Naive thymus-derived CD4-positive, alpha-beta T cell (primary cell): Measurements from ENCODE around the gene CLN3. TPM values are rescaled to one million over a fixed set of nuclear protein-coding genes. Genes with fewer than 3 reads are reported as not detected.
"Not testable (repeated sequence)": the region's sequence is repeated elsewhere in the genome, so short reads cannot be mapped to it uniquely, and the experiment has no call there.

Source experiments
- ATAC-seq: fragments of 150-1000 bp; cut with Tn5 transposase; 2 replicates; pipeline ENCODE4 v1.10.0; 2021; ENCODE audit warnings: mild to moderate bottlenecking, moderate library complexity
- CTCF ChIA-PET: fragments of 350-600 bp; sonication (Branson Sonifier 250); formaldehyde crosslinking; loops from one replicate; lab custom pipeline; 2021; ENCODE audit warnings: antibody characterized with exemption; lab: Charles Lee
- POLR2A ChIA-PET: fragments of 350-600 bp; sonication (Branson Sonifier 250); formaldehyde crosslinking; loops from one replicate; lab custom pipeline; 2021; ENCODE audit warnings: antibody characterized with exemption, inconsistent platforms; lab: Charles Lee
- DNase-seq, 9 donors: peaks; one replicate each; pipeline versions ENCODE4 v3.0.0 to v3.0.0-alpha.2; 2020 to 2022; ENCODE audit warnings: mixed read lengths in 1 of 9
- H3K27ac ChIP-seq: one replicate; pipeline ENCODE4 v1.7.0; 2013; ENCODE audit warnings: mild to moderate bottlenecking, low read depth, low read length, moderate library complexity
- H3K27me3 ChIP-seq, 2 donors: one replicate each; pipeline ENCODE4 v1.7.0; 2013; ENCODE audit warnings: low read length in 2 of 2, mild to moderate bottlenecking in 2 of 2, moderate library complexity in 2 of 2; ENCODE audit not compliant: control insufficient read depth in 2 of 2, insufficient read depth in 2 of 2
- H3K36me3 ChIP-seq, 3 experiments: 1 replicate in 2 of 3; 2 replicates in 1 of 3; pipeline ENCODE4 v1.7.0; 2013; ENCODE audit warnings: low read length in 3 of 3, mild to moderate bottlenecking in 3 of 3, moderate library complexity in 1 of 3; ENCODE audit not compliant: insufficient read depth in 3 of 3, control insufficient read depth in 2 of 3
- H3K4me1 ChIP-seq, 2 donors: one replicate each; pipeline ENCODE4 v1.7.0; 2013; ENCODE audit warnings: low read length in 2 of 2, mild to moderate bottlenecking in 2 of 2, moderate library complexity in 1 of 2; ENCODE audit not compliant: control insufficient read depth in 2 of 2, insufficient read depth in 2 of 2
- H3K4me3 ChIP-seq: 2 replicates; pipeline ENCODE4 v1.7.0; 2013; ENCODE audit warnings: mild to moderate bottlenecking, low read length
- H3K9me3 ChIP-seq, 3 experiments: 1 replicate in 2 of 3; 2 replicates in 1 of 3; pipeline ENCODE4 v1.7.0; 2013; ENCODE audit warnings: low read length in 3 of 3; ENCODE audit not compliant: control insufficient read depth in 2 of 3
- H3K27ac Mint-ChIP-seq, 9 donors: one replicate each; pipeline ENCODE4 v1.8.0; 2020 to 2022; ENCODE audit warnings: mixed read lengths in 9 of 9, mild to moderate bottlenecking in 8 of 9, moderate library complexity in 5 of 9, inconsistent platforms in 2 of 9
- H3K27me3 Mint-ChIP-seq, 5 donors: one replicate each; pipeline ENCODE4 v1.8.0; 2021 to 2022; ENCODE audit warnings: mixed read lengths in 5 of 5, mild to moderate bottlenecking in 1 of 5
- H3K36me3 Mint-ChIP-seq, 5 donors: one replicate each; pipeline ENCODE4 v1.8.0; 2020 to 2022; ENCODE audit warnings: mixed read lengths in 5 of 5, mild to moderate bottlenecking in 3 of 5, inconsistent platforms in 1 of 5
- H3K4me1 Mint-ChIP-seq, 7 donors: one replicate each; pipeline ENCODE4 v1.8.0; 2020 to 2022; ENCODE audit warnings: mixed read lengths in 7 of 7, mild to moderate bottlenecking in 3 of 7, inconsistent platforms in 1 of 7
- H3K4me3 Mint-ChIP-seq, 10 donors: one replicate each; pipeline ENCODE4 v1.8.0; 2020 to 2022; ENCODE audit warnings: mild to moderate bottlenecking in 10 of 10, mixed read lengths in 10 of 10, moderate library complexity in 6 of 10, inconsistent platforms in 2 of 10
- H3K9me3 Mint-ChIP-seq, 11 donors: one replicate each; pipeline ENCODE4 v1.8.0; 2020 to 2022; ENCODE audit warnings: mixed read lengths in 11 of 11, mild to moderate bottlenecking in 4 of 11, inconsistent platforms in 1 of 11, moderate library complexity in 1 of 11
- intact Hi-C, 2 donors: fragments of 100-400 bp; cut with micrococcal nuclease; formaldehyde crosslinking; loops; one replicate each; pipeline ENCODE4 v1.15.1; 2023
- polyA plus RNA-seq, 2 donors: library from polyadenylated mRNA; unstranded; fragments of 300-500 nt; fragmentation: Illumina TruSeq; gene quantifications; one replicate each; pipeline ENCODE4 v1.2.3, GENCODE V29; 2021
- total RNA-seq, 6 experiments: library from RNA in 5 of 6; stranded (reverse) in 5 of 6; gene quantifications; 1 replicate in 5 of 6; 2 replicates in 1 of 6; pipeline ENCODE4 v1.2.3 and lab custom pipeline; 2021 to 2026

Gene CLN3
- total and polyA plus RNA-seq, 7 experiments from 2014 or later: 16.0 to 76.3 (median 59.9) TPM

DNA sequence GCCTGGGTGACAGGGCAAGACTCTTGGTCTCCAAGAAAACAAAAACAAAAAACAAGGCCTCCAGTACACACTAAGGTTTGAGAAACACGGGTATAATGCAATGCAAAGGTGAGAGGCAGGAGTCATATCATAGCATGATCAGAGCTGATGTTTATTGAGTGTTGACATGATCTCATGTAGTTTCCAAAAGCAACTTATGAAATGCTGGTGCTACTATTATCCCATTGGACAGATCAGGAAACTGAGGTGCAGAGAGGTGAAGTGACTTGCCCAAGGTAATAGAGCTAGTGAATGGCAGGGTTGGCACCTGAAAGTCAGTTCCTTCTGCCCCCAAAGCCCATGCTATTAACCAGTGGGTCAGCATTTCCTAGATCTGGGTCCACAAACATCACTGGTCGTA, 16.7 kb downstream of the CLN3 start:
- CTCF ChIA-PET: no interaction called here
- no peaks in the 10 kb centered on the region for H3K27me3 Mint-ChIP-seq

DNA sequence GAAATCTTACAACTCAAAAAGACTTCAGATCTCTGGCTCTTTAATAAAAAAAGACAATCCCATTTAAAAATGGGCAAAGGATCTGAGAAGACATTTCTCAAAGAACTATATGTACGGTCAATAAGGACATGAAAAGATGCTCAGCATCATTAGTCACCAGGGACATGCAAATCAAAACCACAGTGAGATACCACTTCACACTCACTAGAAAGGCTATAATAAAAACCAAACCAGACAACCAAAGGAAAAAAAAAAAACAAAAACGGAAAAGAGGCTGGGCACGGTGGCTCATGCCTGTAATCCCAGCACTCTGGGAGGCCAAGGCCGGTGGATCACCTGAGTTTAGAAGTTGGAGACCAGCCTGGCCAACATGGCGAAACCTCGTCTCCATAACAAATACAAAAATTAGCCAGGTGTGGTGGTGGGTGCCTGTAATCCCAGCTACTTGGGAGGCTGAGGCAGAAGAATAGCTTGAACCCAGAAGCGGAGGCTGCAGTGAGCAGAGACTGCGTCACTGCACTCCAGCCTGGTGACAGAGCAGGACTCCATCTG, 18.1 kb downstream of the CLN3 start:
- no peaks in the 10 kb centered on the region for H3K9me3 ChIP-seq
- Mint-ChIP-seq H3K4me1 (peaks cover 0 to 7% (median 5%) of the 10 kb centered on the region in 7 donors), H3K27me3 (no peaks in the 10 kb centered on the region), H3K9me3 (no peaks in the 10 kb centered on the region), H3K27ac (peak overlapping the region in 7 of 9 donors; percentile 29 to 81 (median 52)), H3K4me3 (no peak overlapping the region), H3K36me3 (peaks cover 4 to 30% (median 14%) of the 10 kb centered on the region in 5 donors)
- intact Hi-C loops: no loop called here
- POLR2A ChIA-PET: no interaction called here
- DNase-seq: peak in 1 of 9 donors; percentile 21
- peaks cover 0 to 45% (median 0%) of the 10 kb centered on the region in 3 experiments for H3K36me3 ChIP-seq
- no peak overlapping the region for H3K4me3 ChIP-seq
- no peak overlapping the region for H3K27ac ChIP-seq
- no peak for ATAC-seq
- H3K27me3 ChIP-seq: no peaks in the 10 kb centered on the region
- peaks cover 0 to 3% of the 10 kb centered on the region in 2 donors for H3K4me1 ChIP-seq
- CTCF ChIA-PET: no interaction called here

More for the DNA sequence above, 16.7 kb downstream of the CLN3 start:
- H3K9me3 Mint-ChIP-seq: no peaks in the 10 kb centered on the region
- H3K4me3 ChIP-seq: no peak overlapping the region
- H3K4me1 ChIP-seq: peaks cover 0 to 3% of the 10 kb centered on the region in 2 donors
- H3K27ac Mint-ChIP-seq: peak overlapping the region; percentile 8 to 74 (median 29)
- H3K36me3 Mint-ChIP-seq: peaks cover 4 to 34% (median 14%) of the 10 kb centered on the region in 5 donors
- peaks cover 0 to 7% (median 5%) of the 10 kb centered on the region in 7 donors for H3K4me1 Mint-ChIP-seq
- H3K27ac ChIP-seq: no peak overlapping the region
- ATAC-seq (no peak), DNase-seq (peak in 1 of 9 donors; percentile 12)
- POLR2A ChIA-PET: interaction anchor here (0.6 kb wide), 1 partner anchor 196 kb away, joined by 3 read pairs; no protein-coding TSS in a partner anchor
- peak overlapping the region in 1 of 10 donors; percentile 37 for H3K4me3 Mint-ChIP-seq
- H3K27me3 ChIP-seq: no peaks in the 10 kb centered on the region
- H3K36me3 ChIP-seq: peaks cover 0 to 58% (median 5%) of the 10 kb centered on the region in 3 experiments
- H3K9me3 ChIP-seq: no peaks in the 10 kb centered on the region
- intact Hi-C loops: no loop called here

DNA sequence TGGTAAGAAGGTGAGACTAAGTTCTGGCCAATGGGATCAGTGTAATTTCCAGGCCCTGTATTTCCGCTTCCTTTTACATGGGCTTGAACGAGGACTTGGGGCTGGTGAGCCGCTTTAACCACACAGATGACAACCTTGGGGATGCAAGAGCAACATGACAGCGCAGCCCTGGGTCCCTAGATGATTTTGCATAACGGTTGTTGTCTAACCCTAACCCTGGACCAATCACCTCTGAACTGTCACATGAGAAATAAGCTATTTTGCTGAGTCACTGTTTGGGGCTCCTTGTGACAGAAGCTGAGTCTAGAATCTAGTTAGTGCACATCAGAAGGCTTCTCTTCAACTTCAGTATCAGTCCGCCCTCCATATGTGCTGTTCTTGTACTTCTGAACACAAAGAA, 44.8 kb downstream of the CLN3 start:
- DNase-seq, POLR2A ChIA-PET, H3K27ac Mint-ChIP-seq, H3K27ac ChIP-seq, intact Hi-C loops, H3K9me3 Mint-ChIP-seq, H3K4me1 ChIP-seq, H3K9me3 ChIP-seq, H3K36me3 Mint-ChIP-seq, H3K4me3 ChIP-seq, H3K27me3 ChIP-seq, H3K4me3 Mint-ChIP-seq, H3K36me3 ChIP-seq, H3K4me1 Mint-ChIP-seq, CTCF ChIA-PET, H3K27me3 Mint-ChIP-seq: not testable (repeated sequence)
- ATAC-seq: peak; percentile 53

- H3K36me3 Mint-ChIP-seq, ATAC-seq, H3K9me3 ChIP-seq, POLR2A ChIA-PET, H3K4me3 ChIP-seq, H3K27ac ChIP-seq, H3K36me3 ChIP-seq, H3K27ac Mint-ChIP-seq, H3K4me1 Mint-ChIP-seq, H3K9me3 Mint-ChIP-seq, DNase-seq, CTCF ChIA-PET, intact Hi-C loops, H3K27me3 Mint-ChIP-seq, H3K4me1 ChIP-seq, H3K4me3 Mint-ChIP-seq, H3K27me3 ChIP-seq: not testable (repeated sequence)
Measured at GRCh38 chr16:28446388-28446787, 45.5 kb downstream of the CLN3 start.

GRCh38 chr16:28443943-28444342, 47.9 kb downstream of the CLN3 start:
- H3K27me3 Mint-ChIP-seq, POLR2A ChIA-PET, H3K4me3 Mint-ChIP-seq, H3K4me1 Mint-ChIP-seq, H3K27ac Mint-ChIP-seq, ATAC-seq, H3K36me3 Mint-ChIP-seq, H3K36me3 ChIP-seq, intact Hi-C loops, CTCF ChIA-PET, H3K4me1 ChIP-seq, H3K4me3 ChIP-seq, H3K27me3 ChIP-seq, H3K9me3 ChIP-seq, H3K27ac ChIP-seq, DNase-seq, H3K9me3 Mint-ChIP-seq: not testable (repeated sequence)

DNA sequence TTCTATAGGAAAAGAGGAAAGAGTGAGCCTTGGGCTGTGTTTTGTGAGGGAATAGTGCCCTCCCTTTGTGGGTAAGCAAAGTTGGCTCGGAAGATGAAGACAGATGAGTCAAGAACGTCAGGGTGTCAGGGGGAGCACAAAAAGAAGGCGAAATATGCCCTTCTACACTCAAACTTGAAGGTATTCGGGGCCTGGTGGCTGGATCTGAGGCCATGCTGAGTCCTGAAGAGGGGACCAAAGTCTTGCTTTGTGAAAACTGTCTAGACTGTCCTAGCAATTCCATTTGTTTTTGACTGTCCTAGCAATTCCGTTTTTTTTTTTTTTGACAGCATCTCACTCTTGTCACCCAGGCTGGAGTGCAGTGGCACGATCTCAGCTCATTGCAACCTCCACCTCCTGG, 53.0 kb downstream of the CLN3 start:
- H3K9me3 Mint-ChIP-seq, POLR2A ChIA-PET, H3K27ac Mint-ChIP-seq, DNase-seq, H3K36me3 Mint-ChIP-seq, intact Hi-C loops, H3K4me1 ChIP-seq, H3K9me3 ChIP-seq, H3K27ac ChIP-seq, CTCF ChIA-PET, H3K27me3 ChIP-seq, ATAC-seq, H3K36me3 ChIP-seq, H3K4me1 Mint-ChIP-seq, H3K27me3 Mint-ChIP-seq, H3K4me3 ChIP-seq, H3K4me3 Mint-ChIP-seq: not testable (repeated sequence)

DNA sequence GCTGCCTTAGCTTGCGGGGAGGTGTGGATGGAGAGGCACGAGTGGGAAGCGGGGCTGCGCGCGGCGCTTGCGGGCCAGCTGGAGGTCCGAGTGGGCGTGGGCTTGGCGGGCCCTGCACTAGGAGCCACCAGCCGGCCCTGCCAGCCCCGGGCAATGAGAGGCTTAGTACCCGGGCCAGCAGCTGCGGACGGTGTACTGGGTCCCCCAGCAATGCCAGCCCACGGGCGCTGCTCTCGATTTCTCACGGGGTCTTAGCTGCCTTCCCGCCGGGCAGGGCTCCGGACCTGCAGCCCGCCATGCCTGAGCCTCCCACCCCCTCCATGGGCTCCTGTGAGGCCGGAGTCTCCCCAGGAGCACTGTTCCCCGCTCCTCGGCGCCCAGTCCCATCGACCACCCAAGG, 56.5 kb downstream of the CLN3 start:
- H3K27ac ChIP-seq, POLR2A ChIA-PET, H3K36me3 Mint-ChIP-seq, H3K36me3 ChIP-seq, intact Hi-C loops, CTCF ChIA-PET, H3K27me3 ChIP-seq, H3K27ac Mint-ChIP-seq, DNase-seq, H3K9me3 ChIP-seq, H3K4me3 Mint-ChIP-seq, H3K27me3 Mint-ChIP-seq, H3K4me1 Mint-ChIP-seq, H3K9me3 Mint-ChIP-seq, ATAC-seq, H3K4me3 ChIP-seq, H3K4me1 ChIP-seq: not testable (repeated sequence)
